GM15510 (cell line): ENCODE results near the gene ZSCAN2.

ENCODE experiments used
- POLR2A ChIP-seq: IDR thresholded peaks from 3 replicates; pipeline ENCODE4 v1.6.1; 2011; ENCODE audit warnings: borderline replicate concordance; ENCODE audit not compliant: insufficient read length; ENCODE audit errors: extremely low read depth

ZSCAN2 gene

GRCh38 chr15:84631706-84632272 lies 31.0 kb downstream of the ZSCAN2 start:
- no peak for TF ChIP-seq POLR2A

DNA sequence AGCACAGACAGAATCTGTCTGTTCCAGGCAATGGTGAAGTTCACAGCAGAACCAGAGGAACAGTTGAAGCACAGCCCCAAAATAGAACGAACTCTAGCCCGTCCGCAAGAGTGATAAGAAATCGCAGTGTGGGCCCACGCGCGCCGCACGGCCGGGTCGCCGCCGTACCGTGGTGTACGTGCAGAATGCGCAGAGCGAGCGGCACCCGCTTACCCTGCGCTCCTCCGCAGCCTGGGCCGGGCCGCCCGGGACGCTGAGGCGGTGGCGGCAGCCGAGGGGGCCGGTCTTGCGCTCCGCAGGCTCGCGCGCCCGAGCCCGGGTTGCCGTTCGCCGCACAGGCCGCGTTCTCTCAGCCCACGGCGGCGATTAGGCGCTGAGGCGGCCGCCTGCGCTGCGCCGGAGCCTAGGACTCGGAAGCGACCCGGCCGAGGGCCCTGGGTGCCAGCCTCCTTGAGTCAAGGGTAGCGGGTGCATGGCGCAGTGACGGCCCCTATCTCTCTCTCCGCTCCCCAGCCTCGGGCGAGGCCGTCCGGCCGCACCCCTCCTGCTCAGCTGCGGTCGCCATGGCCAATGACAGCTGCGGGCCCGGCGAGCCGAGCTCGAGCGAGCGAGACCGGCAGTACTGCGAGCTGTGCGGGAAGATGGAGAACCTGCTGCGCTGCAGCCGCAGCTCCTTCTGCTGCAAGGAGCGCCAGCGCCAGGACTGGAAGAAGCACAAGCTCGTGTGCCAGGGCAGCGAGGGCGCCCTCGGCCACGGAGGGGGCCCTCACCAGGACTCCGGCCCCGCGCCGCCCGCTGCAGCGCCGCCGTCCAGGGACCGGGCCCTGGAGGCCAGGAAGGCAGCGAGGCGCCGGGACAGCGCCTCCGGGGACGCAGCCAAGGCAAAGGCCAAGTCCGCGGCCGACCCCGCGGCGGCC lies 32.8 kb downstream of the ZSCAN2 start:
- no peak for TF ChIP-seq POLR2A

DNA sequence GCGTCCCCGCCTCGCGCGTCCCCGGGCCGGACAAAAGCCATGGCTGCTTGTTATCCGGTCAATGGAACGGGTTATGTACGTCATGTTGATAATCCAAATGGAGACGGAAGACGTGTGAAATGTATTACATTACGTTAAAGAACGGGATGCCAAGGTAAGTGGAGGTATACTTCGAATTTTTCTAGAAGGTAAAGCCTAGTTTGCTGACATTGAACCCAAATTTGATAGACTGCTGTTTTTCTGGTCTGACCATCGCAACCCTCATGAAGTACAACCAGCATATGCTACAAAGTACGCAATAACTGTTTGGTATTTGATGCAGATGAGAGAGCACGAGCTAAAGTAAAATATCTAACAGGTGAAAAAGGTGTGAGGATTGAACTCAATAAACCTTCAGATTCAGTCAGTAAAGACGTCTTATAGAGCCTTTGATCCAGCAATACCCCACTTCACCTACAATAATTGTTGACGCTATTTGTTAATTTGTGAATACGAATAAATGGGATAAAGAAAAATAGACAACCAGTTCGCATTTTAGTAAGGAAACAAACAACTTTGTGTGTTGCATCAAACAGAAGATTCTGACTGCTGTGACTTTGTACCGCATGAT lies 33.5 kb downstream of the ZSCAN2 start:
- TF ChIP-seq POLR2A, result no peak

- no peak for TF ChIP-seq POLR2A
Measured at GRCh38 chr15:84638103-84638502, 37.3 kb downstream of the ZSCAN2 start.

DNA sequence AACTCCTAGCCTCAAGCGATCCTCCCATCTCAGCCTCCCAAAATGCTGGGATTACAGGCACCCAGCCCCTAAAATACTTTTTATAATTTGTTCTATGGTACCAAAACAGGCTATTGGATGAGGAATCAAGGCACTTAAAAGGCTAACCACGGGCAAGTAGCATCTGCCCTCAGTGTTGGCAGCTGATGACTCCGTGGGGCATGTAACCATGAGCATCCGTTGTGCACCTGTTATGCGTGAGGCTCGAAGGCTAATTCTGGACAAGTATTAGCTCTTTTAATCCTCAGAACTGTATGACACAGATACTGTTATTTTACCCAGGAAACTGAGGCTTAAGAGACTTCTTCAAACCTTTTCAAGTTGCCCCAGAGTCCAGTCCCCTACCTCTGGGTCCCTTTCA lies 43.0 kb downstream of the ZSCAN2 start:
- no peak for TF ChIP-seq POLR2A

GRCh38 chr15:84645496-84645895 lies 44.7 kb downstream of the ZSCAN2 start:
- no peak for TF ChIP-seq POLR2A

DNA sequence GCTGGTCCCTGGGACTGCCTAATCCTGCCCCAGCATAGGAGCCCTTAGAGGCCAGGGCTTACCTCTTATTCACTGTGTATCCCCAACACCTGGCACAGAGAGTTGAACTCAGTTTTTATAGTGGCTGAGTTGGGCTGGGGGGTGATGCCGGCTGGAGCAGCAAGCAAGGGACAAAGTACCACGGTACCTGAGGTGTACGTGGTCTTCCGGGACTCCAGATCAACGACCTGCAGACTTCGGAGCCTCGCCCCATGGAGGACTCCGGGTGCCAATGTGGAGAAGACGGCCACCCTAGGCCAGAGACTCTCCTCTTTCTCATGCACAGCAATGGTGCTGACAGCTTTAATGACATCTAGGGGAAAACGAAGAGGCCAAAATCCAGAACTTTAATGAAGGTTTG lies 45.2 kb downstream of the ZSCAN2 start:
- no peak for TF ChIP-seq POLR2A

DNA sequence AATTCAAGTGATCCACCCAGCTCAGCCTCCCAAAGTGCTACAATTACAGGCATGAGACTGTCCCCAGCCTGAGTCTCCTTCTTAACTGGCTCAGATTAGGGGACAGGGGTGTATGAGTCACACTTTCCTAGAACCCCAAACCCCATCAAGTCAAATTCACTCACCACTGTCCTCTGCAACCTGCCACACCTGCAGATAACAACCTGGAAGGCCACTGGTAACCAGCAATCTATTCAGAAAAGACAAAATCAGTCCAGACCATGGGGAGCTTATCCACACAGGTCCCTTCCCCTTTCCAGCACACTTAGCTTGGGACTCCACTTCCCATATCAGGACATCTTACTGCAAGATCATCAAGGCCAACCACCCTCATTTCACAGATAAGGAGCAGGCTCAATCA lies 46.9 kb downstream of the ZSCAN2 start:
- no peak for TF ChIP-seq POLR2A

DNA sequence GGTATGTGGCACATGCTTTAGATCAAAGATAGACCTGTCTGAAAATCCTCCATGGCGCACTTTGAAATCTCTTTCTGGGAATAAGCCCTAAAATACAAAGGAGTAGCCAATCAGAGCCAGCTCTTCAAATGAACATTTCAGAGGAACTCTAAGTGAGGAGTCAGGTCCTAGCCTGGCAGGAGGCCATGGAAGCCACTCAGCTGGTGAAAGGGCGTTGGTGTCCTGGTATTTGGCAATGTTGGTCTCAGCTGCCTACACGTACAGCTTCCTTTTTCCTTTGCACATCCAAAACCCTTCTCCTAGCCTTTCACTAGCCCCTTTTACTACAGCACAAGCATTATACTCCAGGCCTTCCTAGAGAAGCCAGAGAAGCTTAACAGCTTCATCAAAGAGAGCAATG lies 47.7 kb downstream of the ZSCAN2 start:
- no peak for TF ChIP-seq POLR2A

DNA sequence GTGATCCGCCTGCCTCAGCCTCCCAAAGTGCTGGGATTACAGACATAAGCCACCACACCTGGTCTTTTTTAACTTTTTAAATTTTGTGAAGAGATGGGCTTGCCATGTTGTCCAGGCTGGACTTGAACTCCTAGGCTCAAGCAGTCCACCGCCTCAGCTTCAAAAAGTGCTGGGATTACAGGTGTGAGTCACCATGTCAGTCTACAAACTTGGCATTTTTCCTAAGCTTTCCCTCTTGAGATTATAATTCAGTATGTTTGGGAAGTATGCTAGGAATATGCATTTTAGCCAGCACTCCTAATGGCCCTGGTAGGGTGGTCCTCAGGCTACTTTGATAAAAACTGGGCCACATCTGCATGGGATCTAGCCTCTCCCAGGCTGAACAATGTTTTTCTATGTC lies 48.9 kb downstream of the ZSCAN2 start:
- TF ChIP-seq POLR2A, result no peak

- no peak for TF ChIP-seq POLR2A
Measured at GRCh38 chr15:84653584-84653909, 52.7 kb downstream of the ZSCAN2 start.

GRCh38 chr15:84653910-84654688 lies 53.3 kb downstream of the ZSCAN2 start, which contains the start of gene WDR73:
TSS of gene WDR73 (minus strand) at chr15:84654283. CDS start at chr15:84654274, 9 bp downstream.
- peak; percentile 58 for TF ChIP-seq POLR2A

- TF ChIP-seq POLR2A, result no peak
Measured at GRCh38 chr15:84654689-84655453, 54.1 kb downstream of the ZSCAN2 start.

DNA sequence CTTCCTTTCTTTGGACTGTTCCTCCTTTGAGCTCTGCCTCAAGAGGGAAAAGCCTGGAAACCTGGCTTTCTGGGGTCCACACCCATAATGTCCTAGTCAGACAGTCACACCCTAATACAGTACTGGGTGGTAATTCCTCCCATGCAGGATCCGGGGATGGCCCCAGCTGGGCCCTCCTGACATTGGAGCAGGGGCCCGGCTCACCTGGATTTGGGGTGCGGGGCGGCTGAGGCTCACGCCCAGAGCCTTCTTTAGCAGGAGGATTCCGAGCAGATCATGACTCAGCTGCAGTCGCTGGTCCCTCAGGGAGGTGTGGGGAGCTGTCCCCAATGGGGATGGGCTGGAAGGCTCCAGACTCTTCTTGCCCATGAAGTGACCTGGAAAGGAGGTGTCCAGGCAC lies 56.2 kb downstream of the ZSCAN2 start:
- no peak for TF ChIP-seq POLR2A
